HK-2 (cell line): ENCODE results near the gene PRPF40B.

Experiments used
- DNase-seq: peaks from one replicate; pipeline ENCODE4 v3.0.0-alpha.2; 2018; ENCODE audit not compliant: unreplicated experiment

Gene PRPF40B

DNA sequence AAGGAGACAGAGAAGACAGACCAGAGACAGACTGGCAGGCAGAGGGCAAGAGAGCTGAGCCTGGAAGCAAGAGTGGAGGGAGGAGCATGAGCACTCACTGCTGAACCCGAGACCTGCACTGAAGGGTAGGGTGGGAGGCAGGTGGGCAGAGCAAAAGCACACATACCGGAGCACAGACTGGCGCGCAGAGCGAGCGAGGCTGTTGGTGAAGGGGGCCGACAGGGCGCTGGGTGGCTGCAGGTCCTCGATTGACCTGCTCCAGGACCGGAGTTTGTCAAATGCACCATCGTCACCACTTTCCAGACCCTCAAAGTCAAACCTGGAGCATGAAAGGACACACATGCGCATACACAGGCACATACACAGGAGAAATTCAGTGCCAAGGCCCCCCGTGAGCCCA is 34.9 kb downstream of the PRPF40B start:
- DNase-seq: no peak

GRCh38 chr12:49659753-49660152 is 36.4 kb downstream of the PRPF40B start:
- DNase-seq: no peak

GRCh38 chr12:49661191-49661590 is 37.8 kb downstream of the PRPF40B start:
- no peak for DNase-seq

DNA sequence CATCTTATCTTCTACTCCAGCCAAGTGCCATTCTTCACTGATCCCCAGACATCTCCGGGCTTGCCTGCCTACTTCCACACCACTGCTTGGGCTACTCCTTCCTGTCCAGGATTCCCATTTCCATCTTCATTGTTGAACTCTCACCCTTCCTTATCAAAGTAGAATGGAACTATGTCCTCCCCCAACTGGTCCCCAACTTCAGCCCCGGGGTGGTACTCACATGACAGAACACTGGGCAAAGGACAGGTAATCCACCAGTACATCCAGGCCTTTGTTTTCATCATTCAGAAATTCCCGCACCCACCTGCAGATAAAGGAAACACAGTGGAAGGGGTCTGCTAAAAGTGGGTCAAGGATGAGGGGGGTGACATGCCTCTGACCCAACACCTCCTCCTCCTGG is 38.4 kb downstream of the PRPF40B start:
- no peak for DNase-seq

DNA sequence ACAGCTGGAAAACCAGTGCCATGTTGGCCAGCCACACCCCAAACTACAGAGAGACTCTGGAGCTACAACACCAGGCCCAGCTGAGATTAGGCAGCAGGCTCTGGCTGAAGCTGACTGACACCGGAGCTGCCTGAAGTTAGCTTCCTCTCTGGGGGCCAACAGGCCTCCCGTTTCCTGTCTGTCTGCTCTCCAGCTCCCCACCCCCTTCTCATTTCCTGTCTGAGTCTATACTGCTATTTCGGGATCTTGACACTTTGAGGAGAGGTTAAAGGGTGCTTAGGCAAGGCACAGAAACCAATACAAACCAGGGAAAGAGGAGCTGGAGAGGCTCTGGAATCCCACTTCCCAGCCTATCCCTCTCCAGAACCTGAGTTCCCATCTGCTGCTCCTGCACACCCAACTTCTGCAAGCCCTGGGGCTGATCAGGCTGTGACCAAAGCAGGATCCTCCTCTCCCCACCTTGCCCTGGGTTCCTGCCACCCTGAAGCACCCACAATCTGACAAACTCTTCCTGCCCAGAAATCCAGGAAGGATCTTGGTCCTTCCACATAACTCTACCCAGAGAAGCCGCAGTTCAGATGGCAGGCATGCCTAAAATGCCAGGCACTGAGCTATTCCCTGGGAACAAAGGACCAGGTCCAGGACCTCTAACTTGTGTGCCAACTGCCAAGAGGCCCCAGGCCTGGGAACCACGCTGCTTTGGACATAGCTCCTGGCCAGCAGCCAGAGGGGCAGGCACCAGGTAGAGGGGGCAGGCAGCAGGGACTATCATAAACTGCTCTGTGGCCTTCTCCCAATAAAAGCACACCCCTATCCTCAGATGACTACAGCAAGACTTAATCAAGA is 39.9 kb downstream of the PRPF40B start:
- DNase-seq: peak; percentile 67

GRCh38 chr12:49664167-49664566 is 40.8 kb downstream of the PRPF40B start:
- no peak for DNase-seq

GRCh38 chr12:49664591-49665239 is 41.4 kb downstream of the PRPF40B start:
- DNase-seq: no peak

DNA sequence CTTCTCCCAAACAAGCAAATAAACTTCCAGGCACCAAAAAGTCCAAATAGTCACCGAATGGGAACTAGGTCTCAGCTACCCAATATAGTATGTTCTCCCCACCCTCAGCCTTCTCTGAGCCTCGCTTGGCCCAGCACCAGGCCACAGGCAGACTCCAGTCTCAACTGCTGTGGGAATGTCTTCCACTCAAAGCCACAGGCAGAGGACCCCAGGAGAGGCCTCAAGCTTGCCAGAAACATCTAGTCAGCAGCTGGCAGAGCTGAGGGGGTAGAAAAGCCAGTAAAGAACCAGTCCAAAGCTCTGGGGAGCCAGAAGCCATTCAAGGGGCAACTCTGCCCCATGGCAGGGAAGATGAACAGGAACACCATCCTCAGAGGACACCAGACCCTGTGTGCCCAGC is 42.0 kb downstream of the PRPF40B start:
- no peak for DNase-seq

GRCh38 chr12:49666176-49666575 is 42.8 kb downstream of the PRPF40B start:
- DNase-seq: no peak

GRCh38 chr12:49667325-49668090 is 44.1 kb downstream of the PRPF40B start:
- DNase-seq: no peak

- no peak for DNase-seq
Measured at GRCh38 chr12:49669796-49670195, 46.4 kb downstream of the PRPF40B start.

- no peak for DNase-seq
Measured at GRCh38 chr12:49671031-49671765, 47.8 kb downstream of the PRPF40B start.

- no peak for DNase-seq
Measured at GRCh38 chr12:49672301-49673217, 49.2 kb downstream of the PRPF40B start.

- DNase-seq: no peak
Measured at GRCh38 chr12:49673446-49674317, 50.3 kb downstream of the PRPF40B start.

GRCh38 chr12:49674318-49674981 is 51.1 kb downstream of the PRPF40B start:
- no peak for DNase-seq

DNA sequence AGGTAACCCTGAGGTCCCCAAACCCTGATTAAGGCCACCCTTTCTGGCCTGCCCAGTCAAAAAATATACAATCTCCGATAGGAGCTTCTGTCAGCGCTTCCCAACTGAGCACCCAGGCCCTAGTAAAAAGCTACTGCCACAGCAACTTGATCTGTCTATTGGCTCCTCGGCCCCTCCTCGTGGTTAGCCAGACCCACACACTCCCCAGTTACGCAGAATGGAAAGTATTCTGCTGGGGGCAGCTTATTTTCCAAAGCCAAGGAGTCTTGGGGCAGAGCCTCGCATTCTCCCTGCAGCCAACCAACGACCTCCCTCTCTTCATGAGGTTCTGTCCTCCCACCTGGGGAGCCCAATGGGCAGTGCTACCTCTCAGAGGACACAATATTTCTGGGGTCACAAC is 51.8 kb downstream of the PRPF40B start:
- DNase-seq: no peak

DNA sequence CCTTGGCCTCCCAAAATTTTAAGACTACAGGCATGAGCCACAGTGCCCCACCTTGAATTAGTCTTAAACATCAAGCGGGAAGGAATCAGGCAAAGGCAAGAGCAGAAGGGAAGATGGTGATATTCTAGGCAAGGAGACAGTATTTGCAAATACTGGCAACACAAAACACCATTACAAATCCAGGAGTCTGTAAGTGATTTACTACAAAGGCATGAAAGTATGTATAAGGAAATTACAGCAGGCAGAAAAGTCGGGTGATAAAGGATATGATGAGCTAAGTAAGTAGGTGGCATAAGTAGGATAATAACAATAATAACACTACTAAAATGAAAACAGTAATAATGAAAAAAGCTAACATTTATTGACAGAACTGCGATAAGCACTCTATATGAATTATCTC is 55.4 kb downstream of the PRPF40B start:
- no peak for DNase-seq

GRCh38 chr12:49680075-49680474 is 56.7 kb downstream of the PRPF40B start:
- no peak for DNase-seq

- no peak for DNase-seq
Measured at GRCh38 chr12:49683599-49684309, 60.4 kb downstream of the PRPF40B start.
